Bronchial epithelial cell (primary cell): ENCODE measurements around the gene AKAIN1. TPM values are rescaled to one million over a fixed set of nuclear protein-coding genes. Genes with fewer than 3 reads are reported as not detected.

ENCODE experiments used
- DNase-seq: peaks from one replicate; pipeline ENCODE4 v3.0.0-alpha.2; 2010; ENCODE audit warnings: low read depth
- FAIRE-seq: peaks from 2 replicates; lab custom pipeline; 2011; peaks lifted over from hg19 to GRCh38; lab: Jason Lieb, UNC
- H3K27me3 ChIP-seq: 2 replicates; pipeline ENCODE4 v1.5.1; 2011; ENCODE audit warnings: low read length; ENCODE audit not compliant: control insufficient read depth, insufficient read depth
- H3K36me3 ChIP-seq: 2 replicates; pipeline ENCODE4 v1.5.1; 2011; ENCODE audit warnings: low read length; ENCODE audit not compliant: control insufficient read depth, insufficient read depth
- H3K4me3 ChIP-seq: 2 replicates; pipeline ENCODE4 v1.5.1; 2011; ENCODE audit warnings: mild to moderate bottlenecking, low read depth, low read length, control low read depth
- CTCF ChIP-seq: IDR thresholded peaks from 2 replicates; pipeline ENCODE4 v1.5.1; 2011; ENCODE audit warnings: mild to moderate bottlenecking, moderate library complexity, low read length, control low read depth, inconsistent platforms; ENCODE audit not compliant: insufficient read depth, severe bottlenecking
- total RNA-seq: library from RNA; depleted of rRNA; stranded (reverse); fragments of >200 nt; gene quantifications from 2 replicates; pipeline ENCODE4 v1.2.1, GENCODE V29; 2014

AKAIN1 gene
- total RNA-seq, 1 donor from 2014 or later: not detected

- H3K4me3 ChIP-seq: peak overlapping the region; percentile 82
- DNase-seq (no peak), FAIRE-seq (no peak)
- H3K36me3 ChIP-seq: no peaks in the 10 kb centered on the region
- TF ChIP-seq CTCF: no peak
- no peaks in the 10 kb centered on the region for H3K27me3 ChIP-seq
Observed at GRCh38 chr18:5237083-5237722, 40.1 kb upstream of the AKAIN1 start.

GRCh38 chr18:5214583-5215351 is 17.7 kb upstream of the AKAIN1 start:
- FAIRE-seq (no peak), DNase-seq (peak; percentile 8)
- Histone ChIP-seq H3K36me3 (no peaks in the 10 kb centered on the region), H3K4me3 (no peak overlapping the region), H3K27me3 (no peaks in the 10 kb centered on the region)
- no peak for TF ChIP-seq CTCF

GRCh38 chr18:5207471-5208150 is 10.6 kb upstream of the AKAIN1 start:
- Histone ChIP-seq H3K4me3 (no peak overlapping the region), H3K27me3 (no peaks in the 10 kb centered on the region), H3K36me3 (no peaks in the 10 kb centered on the region)
- FAIRE-seq (no peak), DNase-seq (no peak)
- no peak for TF ChIP-seq CTCF

- no peaks in the 10 kb centered on the region for H3K36me3 ChIP-seq
- H3K4me3 ChIP-seq: no peak overlapping the region
- no peak for TF ChIP-seq CTCF
- DNase-seq: no peak
- H3K27me3 ChIP-seq: peaks cover 6% of the 10 kb centered on the region
- no peak for FAIRE-seq
Observed at GRCh38 chr18:5198311-5198710, 1.3 kb upstream of the AKAIN1 start.

DNA sequence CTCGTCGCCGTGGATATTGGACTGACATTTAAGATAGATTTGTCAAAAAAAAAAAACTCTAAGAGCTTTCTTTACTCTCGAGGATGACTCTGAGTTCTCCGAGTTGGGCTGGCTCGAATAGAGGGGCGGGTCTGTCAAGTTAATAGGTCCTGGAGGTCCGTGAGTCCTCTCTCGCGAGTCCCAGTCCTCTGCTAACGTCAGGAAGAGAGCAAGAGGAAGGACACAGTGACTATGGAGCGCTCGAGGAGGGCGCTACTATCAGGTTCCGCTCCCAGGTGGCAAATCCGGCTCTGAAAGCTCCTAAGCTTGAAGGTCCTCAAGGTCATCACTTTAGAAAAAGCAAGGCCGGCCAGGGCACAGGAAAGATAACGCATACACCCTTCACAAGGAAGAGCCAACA is 404 bp upstream of the AKAIN1 start:
- Histone ChIP-seq H3K27me3 (peaks cover 6% of the 10 kb centered on the region), H3K4me3 (no peak overlapping the region), H3K36me3 (no peaks in the 10 kb centered on the region)
- TF ChIP-seq CTCF: no peak
- DNase-seq: no peak
- no peak for FAIRE-seq
